HG03135 (cell line): Measurements from ENCODE around the gene SLCO1B1.
"Not testable (repeated sequence)": the region's sequence is repeated elsewhere in the genome, so short reads cannot be mapped to it uniquely, and the experiment has no call there.

Source experiments
- ATAC-seq: cut with Tn5 transposase; IDR thresholded peaks from one replicate; pipeline ENCODE4 v1.9.1; 2021; ENCODE audit warnings: mild to moderate bottlenecking, moderate library complexity; ENCODE audit not compliant: unreplicated experiment

The SLCO1B1 gene, protein sequence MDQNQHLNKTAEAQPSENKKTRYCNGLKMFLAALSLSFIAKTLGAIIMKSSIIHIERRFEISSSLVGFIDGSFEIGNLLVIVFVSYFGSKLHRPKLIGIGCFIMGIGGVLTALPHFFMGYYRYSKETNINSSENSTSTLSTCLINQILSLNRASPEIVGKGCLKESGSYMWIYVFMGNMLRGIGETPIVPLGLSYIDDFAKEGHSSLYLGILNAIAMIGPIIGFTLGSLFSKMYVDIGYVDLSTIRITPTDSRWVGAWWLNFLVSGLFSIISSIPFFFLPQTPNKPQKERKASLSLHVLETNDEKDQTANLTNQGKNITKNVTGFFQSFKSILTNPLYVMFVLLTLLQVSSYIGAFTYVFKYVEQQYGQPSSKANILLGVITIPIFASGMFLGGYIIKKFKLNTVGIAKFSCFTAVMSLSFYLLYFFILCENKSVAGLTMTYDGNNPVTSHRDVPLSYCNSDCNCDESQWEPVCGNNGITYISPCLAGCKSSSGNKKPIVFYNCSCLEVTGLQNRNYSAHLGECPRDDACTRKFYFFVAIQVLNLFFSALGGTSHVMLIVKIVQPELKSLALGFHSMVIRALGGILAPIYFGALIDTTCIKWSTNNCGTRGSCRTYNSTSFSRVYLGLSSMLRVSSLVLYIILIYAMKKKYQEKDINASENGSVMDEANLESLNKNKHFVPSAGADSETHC

DNA sequence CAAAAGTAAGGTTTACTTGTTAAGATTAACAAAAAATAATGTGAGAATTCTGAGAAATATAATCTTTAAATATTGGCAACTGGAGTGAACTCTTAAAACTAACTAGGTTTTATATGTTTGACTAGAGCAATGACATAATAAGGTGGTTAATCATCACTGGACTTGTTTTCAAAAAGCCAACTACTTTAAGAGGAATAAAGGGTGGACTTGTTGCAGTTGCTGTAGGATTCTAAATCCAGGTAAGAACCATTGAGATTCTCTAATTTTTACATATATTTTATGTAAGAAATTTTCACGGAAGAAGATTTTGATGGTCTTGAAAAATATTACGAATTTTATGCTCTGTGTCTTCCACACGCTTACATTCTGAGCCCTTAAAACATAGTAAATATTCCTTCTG lies at the start of gene SLCO1B1:
SLCO1B1 (plus strand) TSS at position 197 of the 400 bp plus-strand sequence. CDS start 10,381 bp downstream, outside the sequence.
- no peak for ATAC-seq

- not testable (repeated sequence) for ATAC-seq
Observed at GRCh38 chr12:21084753-21085152, 46.2 kb upstream of the SLCO1B1 start.

- no peak for ATAC-seq
Observed at GRCh38 chr12:21111732-21112131, 19.3 kb upstream of the SLCO1B1 start.

DNA sequence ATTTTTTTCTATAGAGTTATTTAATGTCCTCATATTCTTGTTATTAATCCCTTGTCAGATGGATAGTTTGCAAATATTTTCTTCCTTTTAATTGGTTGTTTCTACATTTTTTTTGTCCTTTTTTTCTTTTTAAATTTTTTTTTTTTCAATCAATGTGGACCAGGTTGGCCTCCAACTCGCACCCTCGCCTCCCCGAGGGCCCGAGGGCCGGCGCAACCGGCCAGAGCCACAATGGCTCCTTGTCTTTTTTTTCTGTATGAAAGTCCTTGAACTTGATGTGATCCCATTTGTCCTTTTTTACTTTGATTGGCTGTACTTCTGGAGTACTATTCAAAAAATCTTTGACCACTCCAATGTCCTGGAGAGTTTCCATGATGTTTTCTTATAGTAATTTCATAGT lies 17.7 kb upstream of the SLCO1B1 start:
- ATAC-seq, result no peak

GRCh38 chr12:21117995-21118394 lies 13.0 kb upstream of the SLCO1B1 start:
- no peak for ATAC-seq

GRCh38 chr12:21118760-21119159 lies 12.2 kb upstream of the SLCO1B1 start:
- ATAC-seq, result no peak

- ATAC-seq, result no peak
Observed at GRCh38 chr12:21129351-21129750, 1.6 kb upstream of the SLCO1B1 start.

GRCh38 chr12:21129906-21130305 lies 1.1 kb upstream of the SLCO1B1 start:
- ATAC-seq, result no peak

DNA sequence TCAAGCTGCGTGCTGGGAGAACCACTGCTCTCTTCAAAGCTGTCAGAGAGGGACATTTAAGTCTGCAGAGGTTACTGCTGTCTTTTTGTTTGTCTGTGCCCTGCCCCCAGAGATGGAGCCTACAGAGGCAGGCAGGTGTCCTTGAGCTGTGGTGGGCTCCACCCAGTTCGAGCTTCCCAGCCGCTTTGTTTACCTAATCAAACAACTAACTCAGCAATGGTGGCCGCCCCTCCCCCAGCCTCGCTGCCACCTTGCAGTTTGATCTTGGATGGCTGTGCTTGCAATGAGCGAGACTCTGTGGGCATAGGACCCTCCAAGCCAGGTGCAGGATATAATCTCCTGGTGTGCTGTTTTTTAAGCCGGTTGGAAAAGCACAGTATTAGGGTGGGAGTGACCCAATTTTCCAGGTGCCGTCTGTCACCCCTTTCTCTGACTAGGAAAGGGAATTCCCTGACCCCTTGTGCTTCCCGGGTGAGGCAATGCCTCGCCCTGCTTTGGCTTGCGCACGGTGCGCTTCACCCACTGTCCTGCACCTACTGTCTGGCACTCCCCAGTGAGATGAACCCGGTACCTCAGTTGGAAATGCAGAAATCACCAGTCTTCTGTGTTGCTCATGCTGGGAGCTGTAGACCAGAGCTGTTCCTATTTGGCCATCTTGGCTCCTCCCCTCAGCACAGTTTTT lies 6.5 kb downstream of the SLCO1B1 start:
- not testable (repeated sequence) for ATAC-seq

DNA sequence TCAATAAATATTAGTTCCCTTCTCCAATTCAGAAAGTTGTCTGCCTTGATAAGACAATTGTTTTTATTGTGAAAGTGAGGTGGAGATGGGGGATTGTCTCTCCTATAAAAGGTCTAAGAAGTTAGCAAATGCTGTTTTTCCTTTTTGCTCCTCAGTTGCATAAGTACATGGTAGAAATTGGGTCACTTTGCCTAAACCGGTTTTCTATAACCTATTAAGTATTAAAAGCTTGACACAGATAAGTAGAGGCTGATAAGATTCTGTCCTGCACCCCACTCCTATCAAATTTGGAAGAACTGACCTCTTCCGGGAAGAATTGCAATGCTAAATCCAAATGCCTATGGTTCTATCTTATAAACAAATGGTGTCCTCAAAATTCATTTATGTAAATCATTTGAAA lies 7.0 kb downstream of the SLCO1B1 start:
- ATAC-seq, result no peak

DNA sequence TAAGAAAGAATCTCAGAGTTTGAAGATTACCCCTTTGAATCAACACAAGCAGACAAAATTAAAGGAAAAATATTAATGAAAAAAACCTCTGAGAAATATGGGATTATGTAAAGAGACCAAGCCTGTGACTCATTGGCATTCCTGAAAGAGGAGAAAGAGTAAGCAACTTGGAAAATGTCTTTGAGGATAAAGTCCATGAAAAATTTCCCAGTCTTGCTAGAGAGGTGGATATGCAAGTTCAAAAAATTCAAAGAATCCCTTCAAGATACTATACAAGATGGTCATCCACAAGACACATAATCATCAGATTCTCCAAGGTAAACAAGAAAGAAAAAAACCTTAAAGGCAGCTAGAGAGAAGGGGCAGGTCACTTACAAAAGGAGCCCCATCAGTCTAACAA lies 13.3 kb downstream of the SLCO1B1 start:
- ATAC-seq, result no peak

GRCh38 chr12:21149861-21150260 lies 18.9 kb downstream of the SLCO1B1 start:
- ATAC-seq, result not testable (repeated sequence)

- no peak for ATAC-seq
Observed at GRCh38 chr12:21151184-21151583, 20.2 kb downstream of the SLCO1B1 start.

GRCh38 chr12:21155522-21156351 lies 24.7 kb downstream of the SLCO1B1 start:
- ATAC-seq, result no peak

- ATAC-seq, result no peak
Observed at GRCh38 chr12:21165048-21165447, 34.1 kb downstream of the SLCO1B1 start.

DNA sequence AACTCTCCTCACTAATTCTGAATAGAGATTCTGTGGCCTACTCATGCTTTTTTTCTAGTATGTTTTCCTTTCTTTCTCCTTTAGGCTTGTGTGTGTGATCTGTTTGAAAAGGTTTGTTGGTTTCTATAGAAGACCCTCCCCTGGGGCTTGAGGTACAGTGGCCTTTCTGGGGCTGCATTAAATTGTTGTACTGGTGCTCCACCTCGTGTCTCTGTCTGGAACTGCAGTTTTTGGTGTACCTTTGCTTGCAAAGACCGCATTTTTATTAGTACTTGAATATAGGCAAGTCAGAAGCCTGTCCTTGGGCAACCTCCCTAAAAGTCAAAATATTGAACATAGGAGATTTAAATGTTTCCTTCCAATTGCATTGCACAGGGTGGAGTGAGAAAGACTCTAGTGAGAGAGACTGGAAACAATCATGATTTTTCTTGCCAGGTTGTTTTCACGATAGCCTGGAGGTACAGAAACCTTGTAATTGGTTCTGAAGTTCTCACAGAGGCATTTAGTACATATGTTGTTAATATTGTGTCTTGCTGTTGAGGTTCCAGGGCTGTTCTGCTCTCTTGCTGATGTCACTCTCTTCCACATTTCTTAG lies 39.0 kb downstream of the SLCO1B1 start:
- no peak for ATAC-seq

GRCh38 chr12:21172079-21172478 lies 41.1 kb downstream of the SLCO1B1 start:
- ATAC-seq, result no peak

- no peak for ATAC-seq
Observed at GRCh38 chr12:21183721-21184275, 52.8 kb downstream of the SLCO1B1 start.

GRCh38 chr12:21190016-21190415 lies 59.0 kb downstream of the SLCO1B1 start:
- no peak for ATAC-seq

DNA sequence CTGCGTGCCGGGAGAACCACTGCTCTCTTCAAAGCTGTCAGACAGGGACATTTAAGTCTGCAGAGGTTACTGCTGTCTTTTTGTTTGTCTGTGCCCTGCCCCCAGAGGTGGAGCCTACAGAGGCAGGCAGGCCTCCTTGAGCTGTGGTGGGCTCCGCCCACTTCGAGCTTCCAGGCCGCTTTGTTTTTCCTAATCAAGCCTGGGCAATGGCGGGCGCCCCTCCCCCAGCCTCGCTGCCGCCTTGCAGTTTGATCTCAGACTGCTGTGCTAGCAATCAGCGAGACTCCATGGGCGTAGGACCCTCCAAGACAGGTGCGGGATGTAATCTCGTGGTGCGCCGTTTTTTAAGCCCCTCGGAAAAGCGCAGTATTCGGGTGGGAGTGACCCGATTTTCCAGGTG lies 83.4 kb downstream of the SLCO1B1 start:
- ATAC-seq, result not testable (repeated sequence)
